ENCODE measurements around the gene NNAT.

DNA sequence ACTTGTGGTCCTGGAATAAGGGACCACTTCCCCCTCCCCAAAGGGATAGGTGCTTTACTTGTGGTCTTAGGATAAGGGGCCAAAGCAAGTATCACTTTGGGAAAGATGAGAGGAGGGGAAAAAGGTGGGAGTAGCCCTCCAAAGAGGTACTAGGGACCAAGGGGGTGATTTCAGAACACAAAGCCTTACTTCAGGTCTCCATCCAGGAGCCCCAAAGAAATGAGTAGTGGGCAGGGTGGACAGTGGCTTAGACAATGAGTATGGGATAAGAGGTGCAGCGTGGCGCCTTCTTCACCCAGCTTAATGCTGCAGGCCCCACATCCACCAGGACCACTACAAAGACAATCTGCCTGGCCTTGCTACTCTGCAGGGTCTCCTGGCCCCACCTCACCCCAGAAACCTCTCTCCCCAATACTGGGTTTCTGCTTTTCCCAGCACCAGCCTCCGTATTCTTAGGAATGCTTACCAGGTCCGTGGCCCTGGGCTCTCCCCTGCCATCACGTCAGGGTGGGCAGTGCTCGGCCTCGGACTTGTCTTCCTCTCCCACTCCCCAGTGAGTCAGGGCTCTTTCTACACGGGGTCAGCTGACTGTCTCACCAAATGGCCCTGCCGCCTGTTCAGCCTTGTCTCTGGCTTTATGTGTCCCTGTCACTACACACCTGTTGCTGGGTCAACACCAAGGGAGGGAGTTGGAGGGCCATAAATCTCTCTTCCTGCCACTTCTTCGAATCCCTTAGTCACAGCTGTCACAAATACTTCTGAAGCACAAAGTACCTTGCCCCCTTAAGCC lies 3.1 kb downstream of the NNAT start:
- no peak for TF ChIP-seq CTCF (IDR thresholded peaks at IDR 0.05)
- TF ChIP-seq EZH2 (IDR thresholded peaks at IDR 0.05) = no peak
